Activated CD4-positive, CD25-positive, alpha-beta regulatory T cell treated with anti-CD3 and anti-CD28 coated beads, Interleukin-2, amount 50 U/mL, for 24 hours (primary cell): ENCODE results near the gene MARF1.
"Not testable (repeated sequence)": the region's sequence is repeated elsewhere in the genome, so short reads cannot be mapped to it uniquely, and the experiment has no call there.

ENCODE experiments used
- ATAC-seq, 2 donors: fragments of 150-1000 bp; cut with Tn5 transposase; one replicate each; pipeline ENCODE4 v1.10.0; 2021; ENCODE audit warnings: mild to moderate bottlenecking in 1 of 2, moderate library complexity in 1 of 2

MARF1 gene

GRCh38 chr16:15566095-15566494 is 76.9 kb downstream of the MARF1 start:
- no peak for ATAC-seq

GRCh38 chr16:15564604-15565339 is 78.2 kb downstream of the MARF1 start:
- no peak for ATAC-seq

- no peak for ATAC-seq
Measured at GRCh38 chr16:15559176-15559575, 83.8 kb downstream of the MARF1 start.

- no peak for ATAC-seq
Measured at GRCh38 chr16:15557258-15557657, 85.7 kb downstream of the MARF1 start.

GRCh38 chr16:15556130-15556529 is 86.8 kb downstream of the MARF1 start:
- no peak for ATAC-seq

GRCh38 chr16:15553313-15554088 is 89.5 kb downstream of the MARF1 start:
- peak; percentile 50 to 58 for ATAC-seq

- ATAC-seq = peak; percentile 30 to 46
Measured at GRCh38 chr16:15552507-15552906, 90.4 kb downstream of the MARF1 start.

- ATAC-seq = no peak
Measured at GRCh38 chr16:15548482-15548891, 94.5 kb downstream of the MARF1 start.

GRCh38 chr16:15547768-15548096 is 95.2 kb downstream of the MARF1 start:
- no peak for ATAC-seq

- ATAC-seq = not testable (repeated sequence)
Measured at GRCh38 chr16:15547072-15547767, 95.7 kb downstream of the MARF1 start.

- ATAC-seq = no peak
Measured at GRCh38 chr16:15545544-15545943, 97.4 kb downstream of the MARF1 start.

- ATAC-seq = no peak
Measured at GRCh38 chr16:15544405-15544804, 98.5 kb downstream of the MARF1 start.
